Measurements from ENCODE around the gene PALLD. TPM values are rescaled to one million over a fixed set of nuclear protein-coding genes. Genes with fewer than 3 reads are reported as not detected.

PALLD gene
- total RNA-seq, 1 experiment from 2014 or later, result 18.3 TPM

DNA sequence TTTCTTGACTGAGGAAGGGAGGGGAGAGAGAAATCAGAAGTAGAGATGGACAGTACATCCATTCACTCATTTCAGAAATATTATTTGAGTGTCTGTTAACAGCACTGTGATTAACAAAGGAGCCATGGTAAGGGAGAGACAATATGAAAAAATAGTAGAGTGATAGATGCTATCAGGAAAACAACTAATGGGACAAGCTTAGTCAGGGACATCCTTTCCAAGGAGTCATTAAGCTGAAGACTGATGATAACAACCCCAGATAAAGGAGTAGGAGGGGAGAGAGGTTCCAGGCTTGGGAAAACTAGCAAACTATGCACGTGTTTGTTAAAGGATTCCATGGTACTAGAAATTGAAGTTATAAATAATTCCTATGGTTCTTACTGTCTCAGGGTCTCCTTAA lies 391.0 kb downstream of the PALLD start:
- H4K5ac ChIP-seq (ENCODE audit: insufficient read length, low read depth, low read length), result no peak overlapping the region
- no peak overlapping the region for H3K9ac ChIP-seq (ENCODE audit: extremely low read depth, insufficient read length, low read length)
- H2BK12ac ChIP-seq (ENCODE audit: insufficient read length, low read depth, low read length), result no peak overlapping the region
- Mint-ChIP-seq H3K4me3 (no peak overlapping the region), H3K4me1 (no peaks in the 10 kb centered on the region), H3K9me3 (peaks cover 0 to 3% of the 10 kb centered on the region in 2 experiments; a peak in 1 of 5 replicates), H3K36me3 (ENCODE audit: insufficient read depth in 1 of 3, low read depth in 3 of 3) (peaks cover 5 to 18% (median 8%) of the 10 kb centered on the region in 3 experiments; a peak in 5 of 7 replicates), H3K27ac (no peak overlapping the region), H3K27me3 (ENCODE audit: low read depth) (no peaks in the 10 kb centered on the region)
- H3K27ac ChIP-seq (ENCODE audit: insufficient read length, low read depth, low read length), result no peak overlapping the region
- H2AK5ac ChIP-seq (ENCODE audit: insufficient read length, low read length), result no peak overlapping the region
- H4K20me1 ChIP-seq (ENCODE audit: control insufficient read depth, insufficient read depth, insufficient read length), result no peaks in the 10 kb centered on the region
- H3T11ph ChIP-seq (ENCODE audit: low read length), result no peak overlapping the region
- no peaks in the 10 kb centered on the region for H3K4me1 ChIP-seq (ENCODE audit: insufficient read depth, low read length)
- H4K91ac ChIP-seq (ENCODE audit: insufficient read length, low read depth, low read length), result no peak overlapping the region
- H4K8ac ChIP-seq (replicated peaks; ENCODE audit: insufficient read length, low read depth, low read length), result no peak overlapping the region
- TF ChIP-seq, protein P1, sequence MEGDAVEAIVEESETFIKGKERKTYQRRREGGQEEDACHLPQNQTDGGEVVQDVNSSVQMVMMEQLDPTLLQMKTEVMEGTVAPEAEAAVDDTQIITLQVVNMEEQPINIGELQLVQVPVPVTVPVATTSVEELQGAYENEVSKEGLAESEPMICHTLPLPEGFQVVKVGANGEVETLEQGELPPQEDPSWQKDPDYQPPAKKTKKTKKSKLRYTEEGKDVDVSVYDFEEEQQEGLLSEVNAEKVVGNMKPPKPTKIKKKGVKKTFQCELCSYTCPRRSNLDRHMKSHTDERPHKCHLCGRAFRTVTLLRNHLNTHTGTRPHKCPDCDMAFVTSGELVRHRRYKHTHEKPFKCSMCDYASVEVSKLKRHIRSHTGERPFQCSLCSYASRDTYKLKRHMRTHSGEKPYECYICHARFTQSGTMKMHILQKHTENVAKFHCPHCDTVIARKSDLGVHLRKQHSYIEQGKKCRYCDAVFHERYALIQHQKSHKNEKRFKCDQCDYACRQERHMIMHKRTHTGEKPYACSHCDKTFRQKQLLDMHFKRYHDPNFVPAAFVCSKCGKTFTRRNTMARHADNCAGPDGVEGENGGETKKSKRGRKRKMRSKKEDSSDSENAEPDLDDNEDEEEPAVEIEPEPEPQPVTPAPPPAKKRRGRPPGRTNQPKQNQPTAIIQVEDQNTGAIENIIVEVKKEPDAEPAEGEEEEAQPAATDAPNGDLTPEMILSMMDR (conservative IDR thresholded peaks at IDR 0.05), result no peak
- H3K27me3 ChIP-seq (ENCODE audit: insufficient read depth, low read length), result no peaks in the 10 kb centered on the region
- no peak overlapping the region for H3K56ac ChIP-seq (ENCODE audit: insufficient read length, low read depth, low read length)
- H3K23ac ChIP-seq (ENCODE audit: insufficient read length, low read depth, low read length), result no peak overlapping the region
- no peaks in the 10 kb centered on the region for H3K23me2 ChIP-seq (ENCODE audit: insufficient read length, low read depth, low read length, poor library complexity, severe bottlenecking)
- WGBS (ENCODE audit: extremely low coverage, insufficient read length, low lambda C conversion rate), result no CpG with 5 or more reads among the region's 1 CpG
- H2AFZ ChIP-seq (ENCODE audit: low read length), result no peak overlapping the region
- no peak overlapping the region for H3K18ac ChIP-seq (ENCODE audit: insufficient read length, low read depth, low read length)
- no peak overlapping the region for H3K4me2 ChIP-seq (ENCODE audit: insufficient read depth, insufficient read length, low read length)
- H3K14ac ChIP-seq (ENCODE audit: insufficient read depth, low read length), result no peak overlapping the region
- no peak overlapping the region for H2BK120ac ChIP-seq (ENCODE audit: low read depth, low read length, poor library complexity, severe bottlenecking)
- no peak overlapping the region for H2BK15ac ChIP-seq (ENCODE audit: low read depth, low read length)
- H2BK20ac ChIP-seq (ENCODE audit: low read depth, low read length, poor library complexity, severe bottlenecking), result no peak overlapping the region
- no peak overlapping the region for H2BK5ac ChIP-seq (ENCODE audit: insufficient read length, low read length)
- no peaks in the 10 kb centered on the region for H3K79me1 ChIP-seq (ENCODE audit: insufficient read depth, low read depth, low read length, poor library complexity, severe bottlenecking)
- H3K79me2 ChIP-seq (ENCODE audit: insufficient read depth, low read length), result no peaks in the 10 kb centered on the region
- H3K9me3 ChIP-seq (ENCODE audit: control insufficient read depth, low read depth, low read length), result no peaks in the 10 kb centered on the region
- DNase-seq, result no peak
- no peak overlapping the region for H3K4ac ChIP-seq (ENCODE audit: low read depth, low read length)

All from H9 (cell line).